ENCODE data around the gene UGT2B17. TPM values are rescaled to one million over a fixed set of nuclear protein-coding genes. Genes with fewer than 3 reads are reported as not detected.

UGT2B17 gene
- total RNA-seq, 1 donor from 2014 or later: not detected

GRCh38 chr4:68499021-68499420 is 77.1 kb downstream of the UGT2B17 start:
- peaks cover 8% of the 10 kb centered on the region for H3K27me3 Mint-ChIP-seq (ENCODE audit: unreplicated experiment)
- no peaks in the 10 kb centered on the region for H3K4me1 Mint-ChIP-seq (ENCODE audit: unreplicated experiment)
- DNase-seq (ENCODE audit: extremely low spot score, unreplicated experiment): no peak
- H3K4me3 Mint-ChIP-seq (ENCODE audit: unreplicated experiment): no peak overlapping the region
- H3K36me3 Mint-ChIP-seq (ENCODE audit: unreplicated experiment): no peaks in the 10 kb centered on the region
- no peaks in the 10 kb centered on the region for H3K9me3 Mint-ChIP-seq (ENCODE audit: unreplicated experiment)
- TF ChIP-seq CTCF (IDR thresholded peaks at IDR 0.05): no peak
- H3K27ac Mint-ChIP-seq (ENCODE audit: unreplicated experiment): no peak overlapping the region

- no peak overlapping the region for H3K27ac Mint-ChIP-seq (ENCODE audit: unreplicated experiment)
Observed at GRCh38 chr4:68498413-68499007, 77.6 kb downstream of the UGT2B17 start.

DNA sequence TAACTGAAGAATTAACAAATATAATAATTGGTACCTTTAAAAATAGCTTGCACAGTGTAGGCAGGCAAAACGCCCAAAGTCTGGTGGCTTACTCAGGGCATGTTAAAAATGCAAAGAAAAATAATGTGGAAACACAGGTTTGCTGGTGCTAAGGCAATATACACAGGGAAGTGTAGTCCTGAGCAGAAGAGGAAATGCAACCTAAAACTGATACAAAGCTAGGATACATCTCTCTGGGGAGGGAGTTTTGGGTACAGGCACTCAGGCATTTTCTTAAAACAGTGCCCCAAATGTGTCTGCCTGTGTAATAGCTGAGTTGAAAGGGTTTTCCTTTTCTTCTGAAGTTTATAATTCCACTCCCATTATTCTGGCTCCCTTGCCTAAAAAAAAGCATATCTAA is 81.4 kb downstream of the UGT2B17 start:
- no peak overlapping the region for H3K27ac Mint-ChIP-seq (ENCODE audit: unreplicated experiment)
- peaks cover 11% of the 10 kb centered on the region for H3K27me3 Mint-ChIP-seq (ENCODE audit: unreplicated experiment)
- H3K9me3 Mint-ChIP-seq (ENCODE audit: unreplicated experiment): no peaks in the 10 kb centered on the region
- H3K4me1 Mint-ChIP-seq (ENCODE audit: unreplicated experiment): no peaks in the 10 kb centered on the region
- no peak overlapping the region for H3K4me3 Mint-ChIP-seq (ENCODE audit: unreplicated experiment)
- H3K36me3 Mint-ChIP-seq (ENCODE audit: unreplicated experiment): no peaks in the 10 kb centered on the region
- no peak for DNase-seq (ENCODE audit: extremely low spot score, unreplicated experiment)
- TF ChIP-seq CTCF (IDR thresholded peaks at IDR 0.05): no peak

More at GRCh38 chr4:68498413-68499007, 77.6 kb downstream of the UGT2B17 start:
- no peaks in the 10 kb centered on the region for H3K36me3 Mint-ChIP-seq (ENCODE audit: unreplicated experiment)
- H3K27me3 Mint-ChIP-seq (ENCODE audit: unreplicated experiment): peaks cover 11% of the 10 kb centered on the region
- H3K4me3 Mint-ChIP-seq (ENCODE audit: unreplicated experiment): no peak overlapping the region
- peak; percentile 85 for TF ChIP-seq CTCF (IDR thresholded peaks at IDR 0.05)
- DNase-seq (ENCODE audit: extremely low spot score, unreplicated experiment): peak; percentile 81
- no peaks in the 10 kb centered on the region for H3K9me3 Mint-ChIP-seq (ENCODE audit: unreplicated experiment)
- no peaks in the 10 kb centered on the region for H3K4me1 Mint-ChIP-seq (ENCODE audit: unreplicated experiment)

GRCh38 chr4:68490826-68491457 is 85.2 kb downstream of the UGT2B17 start:
- H3K27ac Mint-ChIP-seq (ENCODE audit: unreplicated experiment): no peak overlapping the region
- no peaks in the 10 kb centered on the region for H3K36me3 Mint-ChIP-seq (ENCODE audit: unreplicated experiment)
- H3K27me3 Mint-ChIP-seq (ENCODE audit: unreplicated experiment): peaks cover 3% of the 10 kb centered on the region
- H3K4me3 Mint-ChIP-seq (ENCODE audit: unreplicated experiment): no peak overlapping the region
- H3K4me1 Mint-ChIP-seq (ENCODE audit: unreplicated experiment): no peaks in the 10 kb centered on the region
- H3K9me3 Mint-ChIP-seq (ENCODE audit: unreplicated experiment): no peaks in the 10 kb centered on the region
- no peak for DNase-seq (ENCODE audit: extremely low spot score, unreplicated experiment)
- no peak for TF ChIP-seq CTCF (IDR thresholded peaks at IDR 0.05)

DNA sequence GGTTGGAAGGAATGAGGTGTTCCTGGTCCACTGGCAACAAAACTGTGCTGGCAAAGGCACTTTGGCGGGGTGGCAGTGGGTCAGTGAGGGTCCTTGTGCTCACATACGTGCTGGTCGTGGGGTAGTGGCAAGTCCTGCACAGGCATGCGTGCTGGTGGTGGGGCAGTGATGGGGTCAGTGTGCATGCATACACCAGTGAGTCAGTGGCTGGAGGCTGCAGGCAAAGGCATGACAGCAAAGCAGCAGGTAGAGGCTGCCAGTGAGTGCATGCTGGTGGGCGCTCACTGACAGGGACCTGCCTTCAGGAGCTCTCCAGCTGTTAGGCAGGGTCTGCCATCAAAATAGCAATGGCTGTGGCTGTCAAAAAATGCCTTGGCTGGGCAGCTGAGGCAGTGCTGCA is 86.8 kb downstream of the UGT2B17 start:
- H3K27ac Mint-ChIP-seq (ENCODE audit: unreplicated experiment): no peak overlapping the region
- H3K9me3 Mint-ChIP-seq (ENCODE audit: unreplicated experiment): no peaks in the 10 kb centered on the region
- H3K36me3 Mint-ChIP-seq (ENCODE audit: unreplicated experiment): no peaks in the 10 kb centered on the region
- peaks cover 3% of the 10 kb centered on the region for H3K27me3 Mint-ChIP-seq (ENCODE audit: unreplicated experiment)
- TF ChIP-seq CTCF (IDR thresholded peaks at IDR 0.05): no peak
- DNase-seq (ENCODE audit: extremely low spot score, unreplicated experiment): no peak
- H3K4me3 Mint-ChIP-seq (ENCODE audit: unreplicated experiment): no peak overlapping the region
- no peaks in the 10 kb centered on the region for H3K4me1 Mint-ChIP-seq (ENCODE audit: unreplicated experiment)

Other genes starting within 250 kb of the UGT2B17 start
- 76.1 and 82.8 TPM in 2 replicates for gene YTHDC1, start 226.2 kb downstream of the UGT2B17 start, total RNA-seq
- not detected in 2 replicates for gene TMPRSS11E, start 128.9 kb downstream of the UGT2B17 start, total RNA-seq
- not detected in 2 replicates for gene UGT2B15, start 94.3 kb upstream of the UGT2B17 start, total RNA-seq
- not detected in 2 replicates for gene UGT2B10, start 239.7 kb upstream of the UGT2B17 start, total RNA-seq